Liver (tissue), 9 donors: ENCODE measurements around the gene MSN. TPM values are rescaled to one million over a fixed set of nuclear protein-coding genes. Genes with fewer than 3 reads are reported as not detected.

Experiments used
- DNase-seq: peaks from one replicate; pipeline ENCODE4 v3.0.0-alpha.2; 2017; ENCODE audit warnings: low spot score
- H3K27ac ChIP-seq, 2 donors: one replicate each; pipeline ENCODE4 v1.7.0; 2013; ENCODE audit warnings: inconsistent platforms in 2 of 2, low read length in 2 of 2, control low read depth in 1 of 2, low read depth in 1 of 2, mild to moderate bottlenecking in 1 of 2
- H3K27me3 ChIP-seq, 4 donors: one replicate each; pipeline versions ENCODE4 v1.6.1 to v1.7.0; 2013; ENCODE audit warnings: low read length in 3 of 4, inconsistent platforms in 1 of 4, mild to moderate bottlenecking in 1 of 4, moderate library complexity in 1 of 4; ENCODE audit not compliant: control insufficient read depth in 4 of 4, insufficient read depth in 4 of 4
- H3K36me3 ChIP-seq, 4 donors: one replicate each; pipeline versions ENCODE4 v1.6.1 to v1.7.0; 2013; ENCODE audit warnings: low read length in 3 of 4, mild to moderate bottlenecking in 3 of 4, low read depth in 1 of 4, moderate library complexity in 1 of 4; ENCODE audit not compliant: control insufficient read depth in 4 of 4, insufficient read depth in 3 of 4
- H3K4me1 ChIP-seq, 4 donors: one replicate each; pipeline versions ENCODE4 v1.6.1 to v1.7.0; 2013; ENCODE audit warnings: low read length in 3 of 4, mild to moderate bottlenecking in 3 of 4, moderate library complexity in 1 of 4; ENCODE audit not compliant: control insufficient read depth in 4 of 4, insufficient read depth in 4 of 4
- H3K4me3 ChIP-seq, 3 donors: one replicate each; pipeline versions ENCODE4 v1.6.1 to v1.7.0; 2013; ENCODE audit warnings: low read length in 3 of 3, control low read depth in 1 of 3, low read depth in 1 of 3, mild to moderate bottlenecking in 1 of 3
- H3K9ac ChIP-seq, 2 donors: one replicate each; pipeline ENCODE4 v1.7.0; 2013; ENCODE audit warnings: low read length in 2 of 2, mild to moderate bottlenecking in 2 of 2, moderate library complexity in 2 of 2, control low read depth in 1 of 2, low read depth in 1 of 2
- H3K9me3 ChIP-seq, 4 donors: one replicate each; pipeline versions ENCODE4 v1.6.1 to v1.7.0; 2013; ENCODE audit warnings: low read length in 3 of 4; ENCODE audit not compliant: control insufficient read depth in 4 of 4
- ATF3 ChIP-seq: IDR thresholded peaks from 2 replicates; pipeline ENCODE4 v1.6.1; 2016; ENCODE audit warnings: antibody characterized with exemption
- CTCF ChIP-seq: fragments of 150-350 bp; IDR thresholded peaks from 2 replicates; pipeline ENCODE4 v1.5.1; 2017; ENCODE audit warnings: improper control_type of control experiment, low read depth, low read length; ENCODE audit not compliant: missing input control
- EGR1 ChIP-seq, 2 donors: IDR thresholded peaks; 2 replicates each; pipeline ENCODE4 v1.6.1; 2016 to 2018; ENCODE audit warnings: antibody characterized with exemption in 2 of 2, low read depth in 2 of 2
- FOXA1 ChIP-seq: IDR thresholded peaks from 2 replicates; pipeline ENCODE4 v1.6.1; 2016; ENCODE audit warnings: antibody characterized with exemption
- FOXA2 ChIP-seq: IDR thresholded peaks from 2 replicates; pipeline ENCODE4 v1.6.1; 2016; ENCODE audit warnings: antibody characterized with exemption
- GABPA ChIP-seq, 2 donors: IDR thresholded peaks in 1 of 2; conservative IDR thresholded peaks in 1 of 2; 2 replicates each; pipeline ENCODE4 v1.6.1; 2016; ENCODE audit warnings: antibody characterized with exemption in 2 of 2, mild to moderate bottlenecking in 1 of 2, moderate library complexity in 1 of 2
- HNF4A ChIP-seq, 2 donors: conservative IDR thresholded peaks; 2 replicates each; pipeline ENCODE4 v1.6.1; 2016; ENCODE audit warnings: antibody characterized with exemption in 2 of 2, mild to moderate bottlenecking in 2 of 2
- HNF4G ChIP-seq: IDR thresholded peaks from 2 replicates; pipeline ENCODE4 v1.6.1; 2016; ENCODE audit warnings: antibody characterized with exemption
- JUND ChIP-seq, 2 donors: IDR thresholded peaks; 2 replicates each; pipeline ENCODE4 v1.6.1; 2016; ENCODE audit warnings: antibody characterized with exemption in 2 of 2
- MAX ChIP-seq: IDR thresholded peaks from 2 replicates; pipeline ENCODE4 v1.6.1; 2016; ENCODE audit warnings: antibody characterized with exemption
- NR2F2 ChIP-seq: IDR thresholded peaks from 2 replicates; pipeline ENCODE4 v1.6.1; 2016; ENCODE audit warnings: antibody characterized with exemption
- RAD21 ChIP-seq, 2 donors: IDR thresholded peaks; 2 replicates each; pipeline ENCODE4 v1.6.1; 2016; ENCODE audit warnings: antibody characterized with exemption in 2 of 2, mild to moderate bottlenecking in 2 of 2
- REST ChIP-seq: IDR thresholded peaks from 2 replicates; pipeline ENCODE4 v1.6.1; 2016; ENCODE audit warnings: antibody characterized with exemption, mild to moderate bottlenecking
- RXRA ChIP-seq, 2 donors: IDR thresholded peaks; 2 replicates each; pipeline ENCODE4 v1.6.1; 2017 to 2018; ENCODE audit warnings: antibody characterized with exemption in 2 of 2, mild to moderate bottlenecking in 1 of 2
- SP1 ChIP-seq: IDR thresholded peaks from 2 replicates; pipeline ENCODE4 v1.6.1; 2018; ENCODE audit warnings: antibody characterized with exemption, mild to moderate bottlenecking
- TAF1 ChIP-seq: conservative IDR thresholded peaks from 2 replicates; pipeline ENCODE4 v1.6.1; 2016; ENCODE audit warnings: antibody characterized with exemption, mild to moderate bottlenecking
- YY1 ChIP-seq: IDR thresholded peaks from 2 replicates; pipeline ENCODE4 v1.6.1; 2016; ENCODE audit warnings: antibody characterized with exemption, mild to moderate bottlenecking
- WGBS: extraction: QIAGEN DNeasy Blood & Tissue Kit; methylation state at CpG from one replicate; pipeline ENCODE4 v1.1.7; 2013; 5-methylcytosine and 5-hydroxymethylcytosine counted together
- polyA plus RNA-seq, 2 donors: library from polyadenylated mRNA; stranded (reverse) in 1 of 2; unstranded in 1 of 2; fragments of 200-250 nt in 1 of 2; fragments of >200 nt in 1 of 2; fragmentation: Nextera tagmentation in 1 of 2; extraction: Ambion mirVana in 1 of 2; gene quantifications; one replicate each; pipeline versions ENCODE4 v1.2.1 to v1.2.3, GENCODE V29; 2013 to 2015
- total RNA-seq, 2 donors: library from RNA; depleted of rRNA; stranded (reverse); fragments of >200 nt; gene quantifications; one replicate each; pipeline ENCODE4 v1.2.3, GENCODE V29; 2014
- TF ChIP-seq, protein P1 (sequence below): IDR thresholded peaks from 2 replicates; pipeline ENCODE4 v1.6.1; 2016; ENCODE audit warnings: antibody characterized with exemption
- donor health status: healthy.
- donor health status: healthy.
- donor health status: healthy.
- donor health status: healthy.
- donor health status: healthy.

Gene MSN
- total and polyA plus RNA-seq, 4 donors: 24.3 to 70.0 (median 40.6) TPM

DNA sequence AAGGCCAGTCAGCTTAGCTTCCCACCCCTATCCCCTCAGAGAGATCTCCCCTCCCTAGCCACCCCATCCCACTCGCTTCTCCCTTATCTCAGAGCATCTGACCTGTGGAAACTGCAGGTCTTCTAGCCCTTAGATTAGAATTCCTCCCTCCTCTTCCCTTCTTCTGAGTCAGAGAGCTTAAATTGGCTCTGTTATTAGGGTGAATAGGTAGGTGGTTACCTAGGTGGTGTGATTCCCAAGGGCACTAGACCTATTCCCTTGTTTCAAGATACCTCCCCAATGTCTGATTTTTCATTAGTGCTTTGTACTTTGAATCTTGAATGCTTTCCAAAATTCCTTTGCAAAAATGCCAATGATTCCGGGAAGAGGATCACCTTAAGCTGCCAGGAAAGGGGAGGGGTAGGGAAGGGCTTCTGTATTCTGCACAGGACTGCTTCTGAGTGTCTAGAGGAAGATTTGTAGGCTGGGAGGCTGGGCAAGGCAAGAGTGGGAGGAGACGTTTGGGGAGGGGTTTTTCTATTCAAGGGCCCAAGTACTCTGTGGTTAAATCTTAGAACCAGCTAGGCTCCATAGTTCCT is 24.5 kb upstream of the MSN start:
- no peak overlapping the region for H3K9ac ChIP-seq
- H3K27ac ChIP-seq: peak overlapping the region; percentile 22 to 79

More for the DNA sequence above, 24.5 kb upstream of the MSN start:
- 23% methylated on average over 3 of the region's 3 CpGs for WGBS
- peak; percentile 28 to 48 for TF ChIP-seq JUND (IDR thresholded peaks at IDR 0.05)
- TF ChIP-seq MAX: peak; percentile 47
- peak; percentile 75 to 78 for TF ChIP-seq HNF4A (conservative IDR thresholded peaks at IDR 0.05)
- no peak for TF ChIP-seq REST
- no peak for TF ChIP-seq CTCF
- no peak for TF ChIP-seq FOXA1
- TF ChIP-seq NR2F2: no peak
- TF ChIP-seq ATF3: no peak
- no peak for TF ChIP-seq TAF1
- TF ChIP-seq EGR1 (IDR thresholded peaks at IDR 0.05; ENCODE audit: low read depth in 2 of 2): peak in 1 of 2 donors; percentile 43
- TF ChIP-seq RAD21 (IDR thresholded peaks at IDR 0.05): peak; percentile 23 to 38
- TF ChIP-seq SP1: peak; percentile 76
- TF ChIP-seq YY1: peak; percentile 10
- TF ChIP-seq RXRA (IDR thresholded peaks at IDR 0.05): peak; percentile 41 to 57
- TF ChIP-seq, protein P1, sequence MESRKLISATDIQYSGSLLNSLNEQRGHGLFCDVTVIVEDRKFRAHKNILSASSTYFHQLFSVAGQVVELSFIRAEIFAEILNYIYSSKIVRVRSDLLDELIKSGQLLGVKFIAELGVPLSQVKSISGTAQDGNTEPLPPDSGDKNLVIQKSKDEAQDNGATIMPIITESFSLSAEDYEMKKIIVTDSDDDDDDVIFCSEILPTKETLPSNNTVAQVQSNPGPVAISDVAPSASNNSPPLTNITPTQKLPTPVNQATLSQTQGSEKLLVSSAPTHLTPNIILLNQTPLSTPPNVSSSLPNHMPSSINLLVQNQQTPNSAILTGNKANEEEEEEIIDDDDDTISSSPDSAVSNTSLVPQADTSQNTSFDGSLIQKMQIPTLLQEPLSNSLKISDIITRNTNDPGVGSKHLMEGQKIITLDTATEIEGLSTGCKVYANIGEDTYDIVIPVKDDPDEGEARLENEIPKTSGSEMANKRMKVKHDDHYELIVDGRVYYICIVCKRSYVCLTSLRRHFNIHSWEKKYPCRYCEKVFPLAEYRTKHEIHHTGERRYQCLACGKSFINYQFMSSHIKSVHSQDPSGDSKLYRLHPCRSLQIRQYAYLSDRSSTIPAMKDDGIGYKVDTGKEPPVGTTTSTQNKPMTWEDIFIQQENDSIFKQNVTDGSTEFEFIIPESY: no peak
- TF ChIP-seq GABPA (IDR thresholded peaks at IDR 0.05 in 1 of 2, conservative IDR thresholded peaks at IDR 0.05 in 1 of 2): no peak
- TF ChIP-seq FOXA2: no peak
- TF ChIP-seq HNF4G: peak; percentile 46
- peaks cover 4 to 26% (median 14%) of the 10 kb centered on the region in 4 donors for H3K4me1 ChIP-seq
- no peak for DNase-seq
- H3K9me3 ChIP-seq: no peaks in the 10 kb centered on the region
- H3K27me3 ChIP-seq: no peaks in the 10 kb centered on the region
- no peak overlapping the region for H3K4me3 ChIP-seq
- no peaks in the 10 kb centered on the region for H3K36me3 ChIP-seq
